HCT116 (cell line): ENCODE data around the gene TRPM8.

Source experiments
- ATF3 ChIP-seq: IDR thresholded peaks from 2 replicates; pipeline ENCODE4 v1.6.1; 2012
- EZH2 ChIP-seq: fragments of 200-600 bp; sonication (generic); IDR thresholded peaks from 2 replicates; pipeline ENCODE4 v1.6.1; 2017; ENCODE audit warnings: antibody characterized with exemption, mixed run types
- POLR2A ChIP-seq: IDR thresholded peaks from 2 replicates; pipeline ENCODE4 v1.7.0; 2011; ENCODE audit warnings: borderline replicate concordance; ENCODE audit not compliant: insufficient read depth, insufficient read length; ENCODE audit errors: extremely low read depth
- POLR2AphosphoS5 ChIP-seq: IDR thresholded peaks from 2 replicates; pipeline ENCODE4 v1.6.1; 2011; ENCODE audit warnings: mild to moderate bottlenecking, low read depth, low read length, moderate library complexity
- RAD21 ChIP-seq: IDR thresholded peaks from 2 replicates; pipeline ENCODE4 v1.6.1; 2012; ENCODE audit warnings: low read depth, mild to moderate bottlenecking
- SP1 ChIP-seq: IDR thresholded peaks from 2 replicates; pipeline ENCODE4 v1.6.1; 2012; ENCODE audit warnings: low read depth
- SRF ChIP-seq: IDR thresholded peaks from 2 replicates; pipeline ENCODE4 v1.6.1; 2012; ENCODE audit warnings: low read depth
- ZNF274 ChIP-seq: fragments of 200-500 bp; sonication (Bioruptor generic); IDR thresholded peaks from 2 replicates; pipeline ENCODE4 v1.6.1; 2014; ENCODE audit warnings: mild to moderate bottlenecking, low read depth, low read length, inconsistent platforms
- TF ChIP-seq, protein P1 (sequence below), 3 experiments: fragments of 200-600 bp in 1 of 3; sonication (generic) in 1 of 3; IDR thresholded peaks in 2 of 3; conservative IDR thresholded peaks in 1 of 3; 2 replicates each; pipeline ENCODE4 v1.5.1; 2012 to 2017; ENCODE audit warnings: low read depth in 2 of 3, low read length in 2 of 3, antibody characterized with exemption in 1 of 3, borderline replicate concordance in 1 of 3, control low read depth in 1 of 3, mild to moderate bottlenecking in 1 of 3, mixed read lengths in 1 of 3, mixed run types in 1 of 3, moderate library complexity in 1 of 3; ENCODE audit not compliant: insufficient read depth in 1 of 3

GRCh38 chr2:234024304-234024703 lies 107.1 kb downstream of the TRPM8 start:
- TF ChIP-seq, protein P1, sequence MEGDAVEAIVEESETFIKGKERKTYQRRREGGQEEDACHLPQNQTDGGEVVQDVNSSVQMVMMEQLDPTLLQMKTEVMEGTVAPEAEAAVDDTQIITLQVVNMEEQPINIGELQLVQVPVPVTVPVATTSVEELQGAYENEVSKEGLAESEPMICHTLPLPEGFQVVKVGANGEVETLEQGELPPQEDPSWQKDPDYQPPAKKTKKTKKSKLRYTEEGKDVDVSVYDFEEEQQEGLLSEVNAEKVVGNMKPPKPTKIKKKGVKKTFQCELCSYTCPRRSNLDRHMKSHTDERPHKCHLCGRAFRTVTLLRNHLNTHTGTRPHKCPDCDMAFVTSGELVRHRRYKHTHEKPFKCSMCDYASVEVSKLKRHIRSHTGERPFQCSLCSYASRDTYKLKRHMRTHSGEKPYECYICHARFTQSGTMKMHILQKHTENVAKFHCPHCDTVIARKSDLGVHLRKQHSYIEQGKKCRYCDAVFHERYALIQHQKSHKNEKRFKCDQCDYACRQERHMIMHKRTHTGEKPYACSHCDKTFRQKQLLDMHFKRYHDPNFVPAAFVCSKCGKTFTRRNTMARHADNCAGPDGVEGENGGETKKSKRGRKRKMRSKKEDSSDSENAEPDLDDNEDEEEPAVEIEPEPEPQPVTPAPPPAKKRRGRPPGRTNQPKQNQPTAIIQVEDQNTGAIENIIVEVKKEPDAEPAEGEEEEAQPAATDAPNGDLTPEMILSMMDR (IDR thresholded peaks at IDR 0.05 in 2 of 3, conservative IDR thresholded peaks at IDR 0.05 in 1 of 3; ENCODE audit: borderline replicate concordance in 1 of 3, insufficient read depth in 1 of 3, low read depth in 2 of 3, low read length in 2 of 3), result no peak
- TF ChIP-seq POLR2A, result no peak
- TF ChIP-seq RAD21, result no peak
- no peak for TF ChIP-seq SRF
- TF ChIP-seq POLR2AphosphoS5, result no peak
- TF ChIP-seq SP1, result no peak
- TF ChIP-seq ATF3, result no peak
- no peak for TF ChIP-seq ZNF274
- TF ChIP-seq EZH2, result no peak
